ENCODE measurements around the gene FLT1. TPM values are rescaled to one million over a fixed set of nuclear protein-coding genes. Genes with fewer than 3 reads are reported as not detected.

FLT1 gene
- total RNA-seq, 1 donor from 2014 or later, result not detected

GRCh38 chr13:28410096-28410495 is 84.8 kb downstream of the FLT1 start:
- no peaks in the 10 kb centered on the region for H3K9me3 Mint-ChIP-seq
- peaks cover 18% of the 10 kb centered on the region for H3K4me1 Mint-ChIP-seq
- H3K36me3 Mint-ChIP-seq (ENCODE audit: low read depth), result no peaks in the 10 kb centered on the region
- no peak for DNase-seq (ENCODE audit: low read depth, low spot score)
- H3K27ac Mint-ChIP-seq (ENCODE audit: unreplicated experiment), result no peak overlapping the region
- no peaks in the 10 kb centered on the region for H3K27me3 Mint-ChIP-seq (ENCODE audit: low read depth)
- no peak overlapping the region for H3K4me3 Mint-ChIP-seq
- no peak for TF ChIP-seq CTCF (conservative IDR thresholded peaks at IDR 0.05)

- Mint-ChIP-seq H3K4me1 (peaks cover 18% of the 10 kb centered on the region), H3K4me3 (no peak overlapping the region), H3K27me3 (ENCODE audit: low read depth) (no peaks in the 10 kb centered on the region), H3K9me3 (no peaks in the 10 kb centered on the region), H3K27ac (ENCODE audit: unreplicated experiment) (no peak overlapping the region), H3K36me3 (ENCODE audit: low read depth) (no peaks in the 10 kb centered on the region)
- no peak for TF ChIP-seq CTCF (conservative IDR thresholded peaks at IDR 0.05)
- DNase-seq (ENCODE audit: low read depth, low spot score), result no peak
Measured at GRCh38 chr13:28409648-28410047, 85.3 kb downstream of the FLT1 start.

- H3K4me1 Mint-ChIP-seq, result peaks cover 18% of the 10 kb centered on the region
- no peaks in the 10 kb centered on the region for H3K36me3 Mint-ChIP-seq (ENCODE audit: low read depth)
- TF ChIP-seq CTCF (conservative IDR thresholded peaks at IDR 0.05), result no peak
- no peaks in the 10 kb centered on the region for H3K9me3 Mint-ChIP-seq
- DNase-seq (ENCODE audit: low read depth, low spot score), result no peak
- no peaks in the 10 kb centered on the region for H3K27me3 Mint-ChIP-seq (ENCODE audit: low read depth)
- H3K4me3 Mint-ChIP-seq, result no peak overlapping the region
- no peak overlapping the region for H3K27ac Mint-ChIP-seq (ENCODE audit: unreplicated experiment)
Measured at GRCh38 chr13:28408863-28409262, 86.1 kb downstream of the FLT1 start.

- Mint-ChIP-seq H3K9me3 (no peaks in the 10 kb centered on the region), H3K4me1 (peaks cover 18% of the 10 kb centered on the region), H3K27me3 (ENCODE audit: low read depth) (no peaks in the 10 kb centered on the region), H3K36me3 (ENCODE audit: low read depth) (no peaks in the 10 kb centered on the region), H3K4me3 (no peak overlapping the region), H3K27ac (ENCODE audit: unreplicated experiment) (no peak overlapping the region)
- no peak for TF ChIP-seq CTCF (conservative IDR thresholded peaks at IDR 0.05)
- DNase-seq (ENCODE audit: low read depth, low spot score), result no peak
Measured at GRCh38 chr13:28408235-28408848, 86.6 kb downstream of the FLT1 start.

- DNase-seq (ENCODE audit: low read depth, low spot score), result no peak
- H3K4me1 Mint-ChIP-seq, result peaks cover 18% of the 10 kb centered on the region
- H3K27me3 Mint-ChIP-seq (ENCODE audit: low read depth), result no peaks in the 10 kb centered on the region
- H3K36me3 Mint-ChIP-seq (ENCODE audit: low read depth), result no peaks in the 10 kb centered on the region
- H3K27ac Mint-ChIP-seq (ENCODE audit: unreplicated experiment), result no peak overlapping the region
- no peak overlapping the region for H3K4me3 Mint-ChIP-seq
- no peak for TF ChIP-seq CTCF (conservative IDR thresholded peaks at IDR 0.05)
- H3K9me3 Mint-ChIP-seq, result no peaks in the 10 kb centered on the region
Measured at GRCh38 chr13:28406733-28407266, 88.1 kb downstream of the FLT1 start.

Measured in neural crest cell (in vitro differentiated cells).